Measurements from ENCODE around the gene VMAC.

DNA sequence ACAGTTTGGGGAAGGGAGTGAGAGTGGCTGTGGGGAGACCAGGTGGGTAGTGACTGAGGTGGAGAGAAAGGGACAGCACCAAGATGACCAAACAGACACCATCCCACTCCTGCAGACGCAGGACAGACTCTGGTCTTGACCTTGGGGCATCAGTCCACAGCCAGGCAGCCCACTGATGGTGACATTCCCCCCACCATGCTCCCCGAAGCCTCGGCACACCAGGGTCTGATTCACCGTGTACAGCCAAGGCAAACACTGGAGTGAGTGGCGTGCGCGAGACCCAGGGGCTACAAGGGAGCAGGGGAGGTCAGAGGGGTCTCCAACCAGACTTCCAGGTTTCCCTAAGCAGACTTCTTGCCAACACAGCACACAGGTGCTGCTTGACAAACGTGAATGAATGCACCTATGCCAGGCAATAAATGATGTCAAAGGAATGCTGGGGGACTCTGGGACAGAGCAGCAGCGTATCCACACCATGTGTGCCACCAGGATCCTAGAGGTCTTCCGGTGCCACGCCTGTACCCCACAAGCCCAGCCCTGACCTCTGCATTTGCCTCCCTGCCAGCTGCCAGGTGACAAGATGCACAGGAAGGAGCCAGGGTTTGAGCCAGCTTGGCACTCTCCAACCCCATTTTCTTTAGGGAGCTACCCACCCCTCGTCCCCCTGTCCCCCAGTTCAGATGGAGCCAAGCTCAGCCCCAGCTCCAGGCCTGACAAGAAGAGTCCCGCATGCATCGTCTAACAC is 54.8 kb downstream of the VMAC start:
- TF ChIP-seq SRF (CRISPR knock-in tag; IDR thresholded peaks at IDR 0.05) (no peak), SMARCE1 (IDR thresholded peaks at IDR 0.05) (no peak), PPARD (CRISPR knock-in tag; IDR thresholded peaks at IDR 0.05) (no peak), ZNF707 (CRISPR knock-in tag; conservative IDR thresholded peaks at IDR 0.05) (no peak), CHD1 (IDR thresholded peaks at IDR 0.05; ENCODE audit: low read length) (no peak), PHB2 (IDR thresholded peaks at IDR 0.05; ENCODE audit: low read depth) (no peak)
- TF ChIP-seq, protein P1, sequence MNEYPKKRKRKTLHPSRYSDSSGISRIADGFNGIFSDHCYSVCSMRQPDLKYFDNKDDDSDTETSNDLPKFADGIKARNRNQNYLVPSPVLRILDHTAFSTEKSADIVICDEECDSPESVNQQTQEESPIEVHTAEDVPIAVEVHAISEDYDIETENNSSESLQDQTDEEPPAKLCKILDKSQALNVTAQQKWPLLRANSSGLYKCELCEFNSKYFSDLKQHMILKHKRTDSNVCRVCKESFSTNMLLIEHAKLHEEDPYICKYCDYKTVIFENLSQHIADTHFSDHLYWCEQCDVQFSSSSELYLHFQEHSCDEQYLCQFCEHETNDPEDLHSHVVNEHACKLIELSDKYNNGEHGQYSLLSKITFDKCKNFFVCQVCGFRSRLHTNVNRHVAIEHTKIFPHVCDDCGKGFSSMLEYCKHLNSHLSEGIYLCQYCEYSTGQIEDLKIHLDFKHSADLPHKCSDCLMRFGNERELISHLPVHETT (CRISPR knock-in tag; conservative IDR thresholded peaks at IDR 0.05 in 1 of 2, IDR thresholded peaks at IDR 0.05 in 1 of 2): no peak
